ENCODE results near the gene ACAP3.
A peak's percentile ranks its signal among the peaks of the same experiment; 100 is the strongest.

ACAP3 gene

DNA sequence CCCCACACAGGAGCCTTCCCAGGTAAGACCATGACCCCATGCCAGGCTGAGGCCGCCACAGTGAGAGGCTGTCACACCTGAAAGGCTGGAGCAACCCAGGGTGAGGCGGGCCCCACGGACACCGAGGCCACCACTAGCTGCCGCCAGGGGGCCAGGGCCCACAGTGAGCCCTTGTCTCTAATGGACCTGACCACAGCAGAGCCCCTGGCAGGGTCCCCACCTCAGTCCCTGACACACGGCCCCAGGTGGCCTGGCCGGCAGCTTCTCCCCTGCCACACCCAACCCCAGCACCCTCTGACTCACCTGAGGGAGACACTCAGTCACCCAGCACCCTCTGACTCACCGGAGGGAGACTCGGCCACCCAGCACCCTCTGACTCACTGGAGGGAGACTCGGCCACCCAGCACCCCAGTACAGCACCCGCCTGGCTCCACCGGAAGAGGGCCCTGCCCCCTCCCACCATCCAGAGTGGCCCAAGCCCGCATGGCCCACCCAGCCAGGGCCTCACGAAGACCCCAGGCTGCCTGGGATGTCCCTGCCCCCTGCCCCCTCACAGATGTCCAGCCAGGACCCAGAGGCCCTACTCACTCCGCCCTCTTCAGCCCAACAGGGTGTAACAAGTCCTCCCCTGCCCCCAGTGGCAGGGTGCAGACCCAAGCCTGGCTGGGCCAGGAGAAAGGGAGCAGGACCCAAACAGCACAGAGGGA is 37.1 kb upstream of the ACAP3 start:
- peak in 1 of 5 experiments; percentile 21 for DNase-seq

GRCh38 chr1:1343811-1344421 is 36.2 kb upstream of the ACAP3 start:
- DNase-seq = no peak

DNA sequence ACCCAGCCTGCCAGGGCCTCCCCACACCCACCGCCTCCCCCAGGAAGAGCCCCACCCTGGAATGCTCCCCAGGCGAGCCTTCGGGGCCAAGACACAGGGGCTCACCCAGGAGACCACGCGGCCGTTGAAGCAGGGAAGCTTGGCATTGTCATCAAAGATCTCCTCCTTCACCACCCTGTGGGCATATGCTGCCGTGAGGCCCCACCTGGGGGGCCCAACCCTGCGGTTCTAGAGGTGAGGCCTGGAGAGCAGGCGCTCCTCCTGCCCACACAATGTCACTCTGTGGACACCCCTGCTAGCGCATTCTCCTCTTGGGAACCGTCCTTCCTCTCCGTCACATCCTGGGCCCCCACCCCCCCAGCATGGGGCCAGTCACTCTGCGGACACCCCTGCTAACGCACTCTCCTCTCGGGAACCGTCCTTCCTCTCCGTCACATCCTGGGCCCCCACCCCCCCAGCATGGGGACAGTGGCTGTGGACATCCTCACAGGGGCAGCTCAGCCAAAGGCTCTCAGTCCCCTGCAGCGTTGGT is 34.9 kb upstream of the ACAP3 start:
- DNase-seq = no peak

DNA sequence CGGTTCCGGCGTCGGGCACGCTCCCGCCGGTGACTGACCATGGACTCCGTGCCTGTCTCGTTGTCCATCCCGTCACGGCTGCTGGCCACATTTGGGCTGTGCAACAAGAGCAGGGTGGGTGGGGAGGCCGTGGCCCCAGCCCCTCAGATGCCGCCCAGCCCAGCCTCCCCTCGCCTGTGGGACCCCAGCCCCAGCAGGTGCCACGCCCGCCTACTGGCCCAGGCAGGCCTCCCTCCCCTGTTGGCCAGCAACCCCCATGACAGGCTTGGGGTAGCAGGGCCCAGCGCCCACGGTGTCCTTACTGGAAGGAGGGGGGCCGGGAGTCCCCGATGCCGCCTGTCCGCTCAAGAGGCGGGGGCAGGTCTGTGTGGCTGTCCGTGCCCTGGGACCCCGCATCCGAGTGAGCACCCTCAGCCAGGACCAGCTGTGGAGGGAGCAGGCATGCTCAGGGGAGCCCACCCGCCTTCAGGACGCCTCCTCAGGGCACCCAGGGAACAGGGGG is 34.4 kb upstream of the ACAP3 start:
- DNase-seq = no peak

GRCh38 chr1:1341549-1342021 is 33.9 kb upstream of the ACAP3 start:
- no peak for DNase-seq

DNA sequence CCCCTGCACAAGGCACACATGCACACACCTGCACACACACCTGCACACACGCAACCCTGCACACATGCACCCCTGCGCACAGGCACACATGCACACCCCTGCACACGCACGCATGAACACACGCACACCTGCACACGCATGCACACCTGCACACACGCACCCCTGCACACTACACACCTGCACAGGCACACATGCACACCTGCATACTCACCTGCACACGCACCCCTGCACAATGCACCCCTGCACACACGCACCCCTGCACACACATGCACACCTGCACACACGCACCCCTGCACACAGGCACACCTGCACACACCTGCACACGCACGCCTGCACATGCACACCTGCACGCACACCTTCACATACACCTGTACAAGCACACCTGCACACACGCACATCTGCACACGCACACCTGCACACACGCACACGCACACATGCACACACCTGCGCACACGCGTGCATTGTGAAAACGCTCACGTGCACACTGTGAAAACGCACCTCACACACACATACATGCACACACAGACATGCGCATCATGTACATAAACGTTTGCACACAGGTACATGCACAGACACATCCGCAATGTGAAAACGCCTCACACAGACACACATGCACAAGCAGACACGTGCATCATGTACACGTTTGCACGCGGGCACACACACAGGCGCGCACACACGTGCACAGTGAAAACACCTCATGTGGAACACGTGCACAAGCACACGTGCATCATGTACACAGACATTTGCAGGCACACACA is 33.2 kb upstream of the ACAP3 start:
- DNase-seq = no peak

- no peak for DNase-seq
These were observed 32.5 kb upstream of the ACAP3 start for GRCh38 chr1:1340185-1340584.

GRCh38 chr1:1338278-1338677 is 30.5 kb upstream of the ACAP3 start:
- no peak for DNase-seq

GRCh38 chr1:1337793-1338147 is 30.0 kb upstream of the ACAP3 start:
- DNase-seq = peak in 1 of 5 experiments; percentile 29

DNA sequence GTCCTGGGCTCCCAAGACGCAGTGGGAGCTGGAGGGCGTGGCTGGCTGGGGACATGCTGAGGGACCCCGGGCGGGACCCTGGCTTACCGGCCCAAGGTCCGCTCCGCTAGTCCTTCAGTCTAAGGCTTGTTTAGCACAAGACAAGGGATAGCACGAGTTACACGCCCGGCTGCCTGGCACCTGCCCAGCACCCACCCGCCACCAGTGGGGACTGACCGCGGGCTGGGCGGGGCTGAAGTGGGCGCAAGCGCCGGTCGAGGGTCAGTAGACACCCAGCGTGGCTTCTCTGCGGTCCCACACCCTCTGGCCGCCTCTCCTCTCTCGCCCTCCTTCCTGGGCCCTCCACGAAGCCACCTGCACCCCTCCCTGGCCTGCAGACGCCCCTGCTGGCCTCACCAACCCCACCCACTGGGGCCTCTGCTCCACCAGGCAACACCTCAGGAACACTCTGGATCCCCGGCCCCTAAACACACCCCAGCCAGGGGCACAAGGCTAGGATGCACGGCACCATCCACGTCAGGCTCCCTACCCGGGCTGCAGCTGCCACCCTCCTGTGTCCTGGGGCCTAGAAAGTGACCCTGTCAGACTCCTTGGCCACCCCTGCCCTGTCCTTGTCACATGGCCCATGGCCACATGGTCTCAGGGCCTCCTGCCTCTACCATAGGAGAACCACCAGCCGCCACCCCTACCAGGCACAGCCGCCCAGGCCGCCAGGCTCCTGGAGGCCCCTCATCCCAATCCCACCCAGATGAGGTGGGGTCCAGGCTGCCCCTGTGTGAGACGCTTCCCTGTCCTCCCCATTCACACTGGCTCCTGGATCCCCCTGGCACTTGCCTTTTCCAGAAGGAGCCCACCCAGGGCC is 29.4 kb upstream of the ACAP3 start:
- no peak for DNase-seq

GRCh38 chr1:1336446-1336845 is 28.7 kb upstream of the ACAP3 start:
- no peak for DNase-seq

- no peak for DNase-seq
These were observed 28.1 kb upstream of the ACAP3 start for GRCh38 chr1:1335792-1336248.

- no peak for DNase-seq
These were observed 27.6 kb upstream of the ACAP3 start for GRCh38 chr1:1335283-1335682.

- no peak for DNase-seq
These were observed 27.1 kb upstream of the ACAP3 start for GRCh38 chr1:1334835-1335234.

- no peak for DNase-seq
These were observed 26.0 kb upstream of the ACAP3 start for GRCh38 chr1:1333551-1334241.

- no peak for DNase-seq
These were observed 25.2 kb upstream of the ACAP3 start for GRCh38 chr1:1332774-1333480.

DNA sequence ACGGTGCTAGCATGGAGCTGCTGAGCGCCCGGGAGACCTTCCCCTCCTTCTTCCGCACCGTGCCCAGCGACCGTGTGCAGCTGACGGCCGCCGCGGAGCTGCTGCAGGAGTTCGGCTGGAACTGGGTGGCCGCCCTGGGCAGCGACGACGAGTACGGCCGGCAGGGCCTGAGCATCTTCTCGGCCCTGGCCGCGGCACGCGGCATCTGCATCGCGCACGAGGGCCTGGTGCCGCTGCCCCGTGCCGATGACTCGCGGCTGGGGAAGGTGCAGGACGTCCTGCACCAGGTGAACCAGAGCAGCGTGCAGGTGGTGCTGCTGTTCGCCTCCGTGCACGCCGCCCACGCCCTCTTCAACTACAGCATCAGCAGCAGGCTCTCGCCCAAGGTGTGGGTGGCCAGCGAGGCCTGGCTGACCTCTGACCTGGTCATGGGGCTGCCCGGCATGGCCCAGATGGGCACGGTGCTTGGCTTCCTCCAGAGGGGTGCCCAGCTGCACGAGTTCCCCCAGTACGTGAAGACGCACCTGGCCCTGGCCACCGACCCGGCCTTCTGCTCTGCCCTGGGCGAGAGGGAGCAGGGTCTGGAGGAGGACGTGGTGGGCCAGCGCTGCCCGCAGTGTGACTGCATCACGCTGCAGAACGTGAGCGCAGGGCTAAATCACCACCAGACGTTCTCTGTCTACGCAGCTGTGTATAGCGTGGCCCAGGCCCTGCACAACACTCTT is 24.5 kb upstream of the ACAP3 start:
- no peak for DNase-seq

DNA sequence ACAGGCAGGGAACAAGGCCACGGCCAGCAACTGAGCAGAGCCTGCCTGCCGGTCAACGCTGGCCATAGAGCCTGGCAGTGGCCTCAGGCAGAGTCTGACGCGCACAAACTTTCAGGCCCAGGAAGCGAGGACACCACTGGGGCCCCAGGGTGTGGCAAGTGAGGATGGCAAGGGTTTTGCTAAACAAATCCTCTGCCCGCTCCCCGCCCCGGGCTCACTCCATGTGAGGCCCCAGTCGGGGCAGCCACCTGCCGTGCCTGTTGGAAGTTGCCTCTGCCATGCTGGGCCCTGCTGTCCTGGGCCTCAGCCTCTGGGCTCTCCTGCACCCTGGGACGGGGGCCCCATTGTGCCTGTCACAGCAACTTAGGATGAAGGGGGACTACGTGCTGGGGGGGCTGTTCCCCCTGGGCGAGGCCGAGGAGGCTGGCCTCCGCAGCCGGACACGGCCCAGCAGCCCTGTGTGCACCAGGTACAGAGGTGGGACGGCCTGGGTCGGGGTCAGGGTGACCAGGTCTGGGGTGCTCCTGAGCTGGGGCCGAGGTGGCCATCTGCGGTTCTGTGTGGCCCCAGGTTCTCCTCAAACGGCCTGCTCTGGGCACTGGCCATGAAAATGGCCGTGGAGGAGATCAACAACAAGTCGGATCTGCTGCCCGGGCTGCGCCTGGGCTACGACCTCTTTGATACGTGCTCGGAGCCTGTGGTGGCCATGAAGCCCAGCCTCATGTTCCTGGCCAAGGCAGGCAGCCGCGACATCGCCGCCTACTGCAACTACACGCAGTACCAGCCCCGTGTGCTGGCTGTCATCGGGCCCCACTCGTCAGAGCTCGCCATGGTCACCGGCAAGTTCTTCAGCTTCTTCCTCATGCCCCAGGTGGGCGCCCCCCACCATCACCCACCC is 23.6 kb upstream of the ACAP3 start, which contains the start of gene TAS1R3:
TAS1R3 (plus strand) TSS at position 213 of the 898 bp plus-strand sequence; CDS start at position 279, 66 bp downstream.
- no peak for DNase-seq
